Measurements from ENCODE around the gene BRME1.

BRME1 gene

DNA sequence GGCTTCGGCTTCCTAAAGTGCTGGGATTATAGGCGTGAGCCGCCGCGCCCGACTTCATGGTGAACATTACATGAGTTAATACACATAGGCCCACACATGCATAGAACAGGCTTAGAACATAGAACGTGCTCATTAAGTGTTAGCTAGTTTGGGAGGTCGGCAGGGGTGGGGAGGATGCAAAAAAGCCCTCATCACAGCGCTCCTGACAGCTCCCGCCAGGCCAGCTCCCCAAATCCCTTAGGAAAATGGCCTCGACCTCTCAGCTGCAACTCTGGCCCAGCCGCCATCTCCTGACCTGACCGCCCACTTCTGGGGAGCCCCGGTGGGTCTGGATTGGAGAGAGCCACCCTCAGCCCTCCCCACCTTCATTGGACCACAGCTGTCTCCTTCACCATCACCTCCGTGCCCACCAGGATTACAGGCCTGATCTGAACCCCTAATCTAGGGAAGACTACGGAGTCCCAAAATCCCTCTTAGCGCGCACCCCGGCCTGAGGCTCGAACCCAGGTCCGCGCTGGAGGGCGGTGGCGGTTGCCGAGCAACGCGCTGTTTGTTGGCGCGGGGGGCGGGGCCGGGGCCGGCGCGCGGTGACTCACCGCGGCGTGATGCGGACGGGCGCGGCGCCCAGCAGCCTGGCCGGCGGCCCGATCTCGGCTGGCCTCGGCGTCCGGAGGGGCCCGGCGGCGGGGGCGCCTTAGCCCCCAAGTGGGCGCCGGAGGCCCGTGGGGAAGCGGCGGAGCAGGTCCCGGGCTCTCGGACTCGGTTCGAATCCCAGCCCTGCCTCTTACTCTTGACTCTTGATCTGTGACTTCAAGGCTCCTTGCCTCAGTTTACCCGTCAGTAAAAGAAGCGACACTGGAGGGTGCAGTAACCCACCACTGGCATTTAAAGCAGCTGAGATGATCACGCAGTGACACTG is 55.7 kb downstream of the BRME1 start:
- in situ Hi-C loops (cut with HindIII; ENCODE audit: low sequenced_read_pairs) = no loop called here

DNA sequence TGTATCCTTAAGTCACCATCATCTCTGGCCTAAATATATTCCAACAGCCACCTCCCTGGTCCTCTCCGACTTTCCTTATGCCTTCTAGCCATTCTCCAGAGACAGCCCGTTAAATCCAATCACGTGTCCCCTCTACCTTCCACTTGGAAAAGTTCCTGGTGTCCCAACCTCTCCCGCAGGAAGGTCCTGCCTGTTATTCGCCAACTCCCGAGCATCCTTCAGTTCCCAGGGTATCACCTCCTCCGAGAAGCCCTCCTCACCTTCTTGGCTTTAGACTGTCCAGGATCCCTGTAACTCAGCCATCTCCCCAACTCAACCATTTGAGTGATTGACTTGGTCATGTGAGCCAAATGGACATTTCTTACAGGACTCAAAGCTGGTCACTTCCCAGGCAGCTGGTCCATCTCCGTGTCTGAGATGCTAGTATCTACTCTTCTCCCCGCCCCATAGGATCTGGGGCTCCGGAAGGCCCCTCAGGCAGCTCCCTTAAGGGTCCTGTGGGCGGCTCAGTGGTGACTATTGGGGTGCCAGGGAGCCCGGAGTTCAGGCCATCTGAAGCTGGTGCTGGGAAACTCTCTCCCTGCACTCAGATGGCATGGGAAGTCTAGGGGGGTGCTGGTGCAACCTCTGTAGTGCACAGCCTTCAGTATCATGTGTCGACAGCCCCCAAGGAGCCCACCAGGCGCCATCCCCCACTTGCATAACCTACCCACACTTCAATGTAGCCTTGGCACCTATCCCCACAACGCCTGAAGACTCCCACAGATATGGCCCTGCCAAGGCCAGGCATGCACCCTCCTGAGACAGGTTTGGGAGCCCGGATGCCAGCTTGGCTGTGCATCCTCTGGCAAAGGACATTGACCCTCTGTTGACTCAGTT is 56.9 kb downstream of the BRME1 start:
- in situ Hi-C loops (cut with HindIII; ENCODE audit: low sequenced_read_pairs) = no loop called here

DNA sequence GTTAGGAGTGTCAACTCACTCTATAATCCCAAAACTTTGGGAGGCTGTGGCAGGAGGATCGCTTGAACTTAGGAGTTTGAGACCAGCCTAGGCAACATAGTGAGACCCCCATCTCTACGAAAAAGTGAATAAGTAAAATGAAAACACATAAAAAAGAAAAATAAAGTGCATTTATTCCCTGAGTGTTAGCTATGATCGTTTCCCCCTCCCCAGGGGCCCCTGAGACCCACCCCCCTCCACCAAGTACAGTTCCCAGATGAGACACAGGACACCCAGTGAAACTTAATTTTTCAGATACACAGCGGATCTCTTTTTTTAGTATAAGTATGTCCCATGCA is 57.6 kb downstream of the BRME1 start:
- in situ Hi-C loops (cut with HindIII; ENCODE audit: low sequenced_read_pairs) = no loop called here

DNA sequence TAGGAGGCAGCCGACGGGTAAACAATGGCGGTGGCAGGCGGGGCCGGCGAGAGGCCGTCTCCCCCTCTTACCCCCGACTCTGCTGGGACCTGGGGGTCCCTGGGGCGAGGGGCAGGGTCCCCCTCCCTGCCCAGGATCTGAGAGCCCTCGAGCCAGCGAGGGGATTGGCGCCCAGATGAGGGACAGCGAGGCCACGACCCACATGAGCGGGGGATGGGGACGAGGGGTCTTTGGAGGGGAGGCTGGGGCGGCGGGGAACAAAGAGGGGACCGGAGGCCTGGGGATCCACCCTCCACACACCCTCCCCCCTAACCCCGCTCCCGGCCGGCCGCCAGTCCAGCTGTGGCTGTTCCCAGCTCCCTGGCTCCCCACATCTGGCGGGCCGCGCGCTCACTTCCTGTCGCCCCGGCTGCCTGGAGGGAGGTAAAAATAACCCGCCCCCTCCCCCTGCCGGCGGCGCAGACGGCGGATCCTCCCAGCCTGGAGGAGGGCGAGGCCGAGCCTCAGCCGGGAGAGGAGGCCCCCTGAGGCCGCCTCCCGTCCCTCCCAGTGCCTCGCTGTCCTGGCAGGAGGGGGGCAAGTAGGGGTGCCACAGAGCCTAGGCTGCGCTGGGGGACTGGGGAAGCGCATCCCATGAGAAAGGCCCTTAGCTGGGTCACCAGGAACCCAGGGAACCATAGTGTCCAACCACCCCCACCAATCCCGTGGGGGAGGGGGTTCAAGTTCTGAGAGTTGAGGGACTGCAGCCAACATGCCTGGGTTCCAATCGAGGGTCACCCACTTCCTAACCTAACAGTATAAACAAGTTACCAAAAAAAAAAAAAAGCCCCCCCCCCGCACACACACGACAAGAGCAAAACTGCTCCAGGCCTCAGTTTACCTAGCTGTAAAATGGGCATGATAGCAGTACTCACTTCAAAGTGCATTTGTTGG is 58.2 kb downstream of the BRME1 start:
- in situ Hi-C loops (cut with HindIII; ENCODE audit: low sequenced_read_pairs) = no loop called here

DNA sequence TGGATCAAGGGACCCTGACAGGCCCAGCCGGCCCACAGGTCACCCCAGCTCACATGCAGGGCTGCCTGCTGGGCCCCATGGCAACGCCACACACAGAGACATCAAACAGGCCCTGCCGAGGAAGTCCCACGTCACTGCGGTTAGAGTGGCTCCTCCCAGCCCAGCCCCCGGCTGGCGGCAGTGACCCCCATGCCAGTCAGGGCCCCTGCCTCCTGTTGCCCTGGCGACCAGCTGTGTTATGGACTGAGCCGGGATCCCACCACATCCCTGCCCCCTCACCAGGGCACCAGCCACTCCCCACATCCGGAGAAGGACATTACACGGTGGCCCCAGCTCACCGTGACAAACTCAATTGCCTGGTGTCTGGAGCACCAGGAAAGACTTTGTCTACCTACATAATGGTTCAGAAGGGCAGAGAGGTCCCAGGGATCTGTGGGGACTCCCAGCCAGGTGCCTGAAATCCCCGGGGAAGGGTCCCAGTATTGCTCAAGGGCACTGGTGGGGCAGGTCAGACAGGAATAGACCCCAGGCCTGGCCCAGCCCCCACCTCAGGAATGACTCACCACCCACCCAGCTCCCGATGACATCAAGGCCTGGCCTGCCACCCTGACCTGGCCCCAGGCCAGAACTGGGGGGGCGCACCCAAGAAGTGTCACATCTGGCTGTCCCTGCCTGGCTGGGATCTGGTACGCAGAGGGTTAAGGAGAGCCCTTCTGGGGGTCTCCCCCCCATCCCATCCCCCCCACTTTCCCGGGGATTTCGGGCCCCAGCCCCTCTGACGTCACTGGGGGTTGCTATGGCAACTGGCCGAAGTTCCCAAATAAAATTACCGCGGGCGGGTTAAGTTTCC is 59.1 kb downstream of the BRME1 start:
- in situ Hi-C loops (cut with HindIII; ENCODE audit: low sequenced_read_pairs) = no loop called here

DNA sequence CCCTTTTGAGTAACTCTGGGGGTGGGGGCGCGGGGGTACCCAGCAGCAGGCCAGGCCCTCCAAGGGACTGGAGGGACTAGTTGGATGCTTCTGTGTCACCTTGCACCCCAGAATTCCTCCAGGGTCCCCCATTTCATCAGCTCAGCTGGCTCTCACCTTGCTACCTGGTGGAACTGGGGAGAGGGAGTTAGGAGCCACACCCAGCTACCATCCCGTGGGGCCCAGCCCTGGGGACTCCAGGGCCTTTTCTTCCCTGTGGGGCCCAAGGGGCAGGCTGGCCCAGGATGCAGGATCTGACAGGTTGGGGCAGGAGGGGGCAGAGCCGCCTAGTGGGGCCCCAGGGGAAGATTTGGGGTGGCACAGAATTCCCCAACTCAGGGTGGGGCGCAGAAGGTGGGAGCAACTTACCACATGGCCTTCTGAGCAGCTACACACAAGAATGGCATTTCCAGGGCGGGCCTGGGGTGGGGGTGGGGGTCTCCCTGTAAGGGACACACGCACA is 61.7 kb downstream of the BRME1 start:
- in situ Hi-C loops (cut with HindIII; ENCODE audit: low sequenced_read_pairs) = no loop called here

DNA sequence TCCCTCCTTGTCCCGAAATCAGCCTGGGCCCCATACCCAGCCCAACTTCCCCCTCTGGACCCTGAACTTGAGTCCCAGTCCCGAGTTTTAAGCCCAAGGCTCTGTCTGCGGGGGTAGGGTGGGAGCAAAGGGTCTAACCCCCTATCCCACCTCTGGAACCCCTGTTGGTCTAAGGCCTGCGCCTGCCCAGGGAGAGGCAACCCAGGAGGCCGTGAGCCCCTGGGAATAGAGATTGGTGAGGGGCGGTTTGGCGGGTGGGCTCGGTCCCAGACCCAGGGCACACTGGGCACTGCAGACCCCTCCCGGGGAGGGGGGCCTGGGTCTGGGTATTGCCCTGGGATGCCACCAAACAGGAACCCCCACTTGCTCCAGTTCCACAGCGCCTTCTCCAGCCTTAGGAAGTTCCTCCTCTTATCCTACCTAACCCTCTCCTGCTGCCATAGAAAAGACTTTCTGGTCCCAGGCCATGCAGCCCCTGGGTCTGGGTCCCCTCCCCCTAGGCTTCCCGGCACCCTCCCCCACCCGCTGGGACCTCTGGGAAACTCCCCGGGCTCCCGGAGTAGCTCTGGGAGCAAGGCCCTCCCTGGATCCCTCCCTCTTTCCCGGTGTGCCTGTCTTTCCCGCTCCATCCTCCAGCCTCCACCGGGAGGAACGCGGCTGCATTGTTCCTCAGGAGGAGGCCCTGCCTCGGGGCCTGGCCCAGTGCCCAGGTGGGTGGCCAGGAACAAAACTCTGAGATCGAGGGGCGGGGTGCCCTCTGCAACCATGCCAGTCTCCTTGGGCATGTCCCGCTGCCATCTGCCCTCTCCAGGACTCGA is 62.6 kb downstream of the BRME1 start:
- in situ Hi-C loops (cut with HindIII; ENCODE audit: low sequenced_read_pairs) = no loop called here

DNA sequence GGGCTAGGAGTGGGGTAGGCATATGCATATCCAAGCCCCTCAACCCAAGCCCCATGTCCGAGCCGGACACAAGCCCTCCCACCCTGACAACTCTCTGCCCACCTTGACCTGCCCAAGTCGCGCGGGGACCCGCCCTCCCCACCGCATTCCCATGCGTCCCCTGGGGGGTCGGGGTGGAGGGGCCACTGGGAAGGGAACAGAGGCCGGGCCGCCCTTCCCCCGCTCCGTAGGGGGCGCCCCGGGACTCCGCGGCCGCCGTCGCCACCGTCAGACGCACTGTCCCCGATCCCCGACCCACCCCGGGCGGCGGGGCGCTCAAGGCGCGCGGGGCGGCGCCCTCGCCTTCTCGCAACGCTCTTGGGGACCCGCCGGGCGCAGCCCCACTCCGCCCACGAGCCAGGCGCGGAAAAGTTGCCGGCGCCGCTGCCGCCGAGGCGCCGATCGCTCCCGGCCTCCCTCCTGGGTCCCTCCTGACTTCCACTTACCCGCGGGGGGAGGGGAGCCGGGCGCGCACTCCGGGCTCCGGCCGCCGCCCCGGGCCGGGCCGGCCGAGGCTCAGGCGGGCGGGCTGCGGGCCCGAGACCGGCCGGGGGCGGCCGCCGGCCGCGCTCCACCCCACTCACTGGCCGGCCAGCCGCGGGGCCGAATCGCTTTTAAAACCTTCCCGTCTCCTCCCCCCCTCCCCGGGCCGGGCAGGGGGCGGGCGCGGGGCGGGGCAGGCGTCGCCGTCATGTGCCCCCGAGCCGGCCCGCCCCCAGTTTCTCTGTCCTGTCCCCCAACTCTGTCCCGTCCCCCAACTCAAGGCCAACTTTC is 63.4 kb downstream of the BRME1 start:
- in situ Hi-C loops (cut with HindIII; ENCODE audit: low sequenced_read_pairs) = no loop called here

DNA sequence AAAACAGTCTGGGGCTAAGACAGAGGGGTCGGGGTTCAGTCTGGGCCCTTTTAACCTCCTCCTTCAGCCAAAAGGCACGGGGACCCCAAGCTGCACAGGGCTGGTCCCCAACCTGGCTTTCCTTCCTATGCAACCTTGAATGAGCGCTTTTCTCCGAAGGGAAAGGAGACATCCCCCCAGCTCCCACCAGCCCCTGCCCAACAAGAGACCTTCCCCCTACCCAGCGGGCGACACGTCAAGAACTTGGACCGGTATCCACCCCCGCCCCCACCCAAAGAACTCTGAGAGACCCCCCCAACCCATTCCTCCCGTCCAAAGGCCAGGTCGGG is 64.0 kb downstream of the BRME1 start:
- in situ Hi-C loops (cut with HindIII; ENCODE audit: low sequenced_read_pairs) = no loop called here

DNA sequence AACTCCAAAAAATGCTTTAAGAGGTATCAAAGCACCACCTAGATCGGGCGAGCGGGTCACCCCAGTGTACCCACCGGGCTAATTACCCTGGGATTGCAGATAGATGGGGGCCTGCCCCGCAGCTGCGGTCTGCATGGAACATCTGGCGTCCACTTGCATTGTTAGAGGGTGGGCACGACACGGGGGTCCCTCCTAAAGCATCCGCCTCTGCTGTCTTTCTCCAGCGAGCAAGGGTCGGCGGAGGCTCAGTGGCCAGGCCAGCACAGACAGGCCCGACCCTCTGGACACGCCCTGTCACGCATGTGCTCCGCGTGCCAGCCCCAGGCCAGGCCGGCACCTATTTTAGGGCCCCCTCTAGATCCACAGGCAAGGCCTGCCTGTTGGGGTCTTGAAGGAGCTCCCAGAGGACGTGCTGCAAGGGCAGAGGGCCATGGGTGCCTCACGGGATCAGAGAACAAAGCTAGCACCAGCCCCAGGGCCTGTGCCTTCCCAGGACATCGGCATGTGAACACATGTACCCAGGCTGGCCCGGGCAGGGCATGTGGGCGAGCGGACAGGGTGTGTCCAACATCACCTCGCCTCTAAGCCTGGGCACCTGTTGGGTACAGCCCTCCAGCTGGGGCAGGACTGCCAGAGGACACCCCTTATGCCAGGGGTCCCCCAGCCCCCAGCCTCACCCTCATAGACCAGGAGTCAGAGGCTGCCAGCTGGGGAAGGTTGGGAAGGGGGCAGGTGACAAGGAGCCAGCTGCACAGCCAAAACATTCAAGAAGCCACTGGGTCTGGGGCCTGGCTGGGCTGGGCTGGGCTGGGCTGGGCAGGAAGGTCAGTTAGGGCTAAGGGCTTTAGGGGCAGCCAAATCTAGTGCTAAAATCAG is 64.6 kb downstream of the BRME1 start:
- in situ Hi-C loops (cut with HindIII; ENCODE audit: low sequenced_read_pairs) = no loop called here

DNA sequence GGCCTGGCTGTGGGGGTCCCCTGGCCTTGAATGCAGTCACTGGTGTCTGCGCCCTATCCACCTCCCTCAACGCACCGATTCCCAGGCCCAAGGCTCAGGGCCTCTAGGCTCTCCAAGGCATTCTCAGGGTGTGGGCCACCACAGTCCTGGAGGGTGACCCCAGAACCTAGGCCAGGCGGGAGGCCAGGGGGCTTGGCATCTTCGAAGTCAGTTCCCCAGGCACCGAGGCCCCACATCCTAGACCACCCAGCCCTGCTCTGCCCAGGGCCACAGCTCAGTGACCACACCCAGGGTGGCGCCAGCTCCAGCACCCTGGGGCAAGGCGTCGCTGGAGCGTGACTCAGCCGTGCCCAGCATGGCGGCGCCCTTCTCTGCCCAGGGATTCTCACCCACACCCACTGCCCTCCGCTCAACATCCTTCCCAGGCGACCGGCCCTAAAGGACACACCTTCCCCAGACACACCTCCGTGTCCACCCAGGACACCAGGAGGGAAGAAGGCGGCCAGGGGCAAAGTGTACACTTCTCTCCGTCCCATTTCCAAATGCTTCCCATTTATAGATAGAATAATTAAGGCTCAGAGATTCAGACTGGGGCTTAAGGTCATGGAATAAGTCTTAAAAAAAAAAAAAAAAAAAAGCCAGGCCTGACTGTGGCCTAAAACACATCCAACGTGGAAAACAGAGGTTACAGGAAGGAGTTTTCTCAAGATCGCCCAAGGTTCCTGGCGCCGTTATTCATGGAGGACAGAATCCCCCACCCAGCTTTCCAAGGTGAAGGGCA is 65.4 kb downstream of the BRME1 start:
- in situ Hi-C loops (cut with HindIII; ENCODE audit: low sequenced_read_pairs) = no loop called here

DNA sequence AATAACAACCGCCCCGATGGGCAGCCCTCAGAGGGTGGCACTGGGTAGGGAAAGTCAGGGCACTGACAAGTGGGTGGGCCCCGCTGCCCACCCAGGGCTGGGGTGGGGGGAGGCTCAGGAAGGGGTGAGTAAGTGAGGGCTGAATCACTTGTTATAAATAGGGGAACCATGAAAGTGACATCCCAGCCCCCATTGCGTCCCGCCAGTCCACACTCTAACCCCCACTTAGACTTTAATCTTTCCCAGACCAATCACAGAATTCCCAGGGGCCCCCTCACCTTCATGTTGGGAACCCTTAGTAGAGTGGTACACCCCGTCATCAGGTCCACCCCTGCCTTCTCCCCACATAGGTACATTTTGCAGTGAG is 66.0 kb downstream of the BRME1 start:
- in situ Hi-C loops (cut with HindIII; ENCODE audit: low sequenced_read_pairs) = no loop called here

DNA sequence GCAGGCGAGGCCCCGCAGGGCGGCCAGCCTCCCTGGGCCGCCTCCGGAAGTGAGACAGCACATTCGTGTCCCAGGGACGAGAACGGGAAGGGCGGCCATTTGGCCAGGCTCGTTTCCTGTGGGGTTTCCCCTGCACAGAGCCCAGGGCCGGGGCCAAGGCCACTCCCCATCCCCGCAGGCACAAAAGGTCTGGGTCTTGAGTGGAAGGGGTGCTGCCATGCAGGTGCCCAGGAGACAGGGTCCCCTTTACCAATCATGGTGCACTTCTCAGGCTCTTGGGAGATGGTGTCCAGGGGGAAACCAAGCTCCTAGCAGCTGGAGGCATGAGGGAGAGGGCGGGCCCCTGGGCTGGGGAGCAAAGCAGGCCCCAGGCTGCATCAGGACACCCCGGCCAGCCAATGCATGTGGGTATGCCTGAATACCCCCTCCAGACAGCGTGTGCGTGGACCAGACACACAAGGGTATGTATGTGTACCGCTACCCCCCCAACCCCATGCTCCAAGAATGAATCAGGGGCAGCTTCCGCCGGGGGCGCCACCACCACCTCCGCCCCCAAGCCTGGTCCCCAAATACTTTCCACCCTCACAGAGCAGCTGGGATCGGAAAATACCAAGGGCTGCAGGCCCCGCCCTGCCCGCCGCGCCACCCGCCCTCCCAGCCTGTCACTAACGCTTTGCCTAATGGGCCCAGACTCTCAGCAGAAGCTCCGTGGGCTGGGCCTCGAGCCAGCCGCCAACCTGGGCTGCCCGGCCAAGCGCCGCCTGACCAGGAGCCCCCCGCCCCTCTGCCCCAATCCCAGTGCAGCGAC is 66.6 kb downstream of the BRME1 start:
- in situ Hi-C loops (cut with HindIII; ENCODE audit: low sequenced_read_pairs) = no loop called here

DNA sequence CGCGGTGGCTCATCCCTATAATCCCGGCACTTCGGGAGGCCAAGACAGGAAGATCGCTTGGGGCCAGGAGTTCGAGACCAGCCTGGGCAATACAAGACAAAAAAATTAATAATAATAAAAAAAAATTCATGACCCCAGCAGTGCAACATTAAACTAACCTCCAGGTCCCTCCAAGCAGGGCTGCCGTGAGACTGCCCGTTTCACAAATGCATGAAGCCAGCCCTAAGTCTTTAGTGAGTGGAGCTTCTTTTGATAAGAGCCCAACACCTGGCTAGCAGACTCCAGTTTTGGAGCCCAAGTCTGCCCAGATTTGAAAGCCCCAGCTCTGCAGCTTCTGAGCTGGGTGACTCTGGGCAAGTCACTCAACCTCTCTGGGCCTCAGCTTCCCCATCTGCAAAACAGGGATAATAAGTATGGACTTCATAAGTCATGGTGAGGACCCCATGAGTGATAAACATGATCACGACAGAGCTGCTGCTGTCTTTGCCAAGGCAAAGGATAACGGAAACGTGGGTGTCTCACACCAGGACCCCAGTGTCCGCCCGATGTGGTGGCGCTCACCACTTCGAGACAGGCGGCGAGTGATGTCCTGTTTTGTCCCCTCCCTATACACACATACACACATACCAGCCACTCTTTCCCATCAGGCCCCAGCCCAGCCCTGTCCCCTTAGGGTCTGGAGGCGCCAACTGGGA is 67.3 kb downstream of the BRME1 start:
- in situ Hi-C loops (cut with HindIII; ENCODE audit: low sequenced_read_pairs) = no loop called here

Data from DLD1 (cell line).